HuH-7.5 (cell line): ENCODE data around the gene CREBBP.

ENCODE experiments used
- DNase-seq: peaks from one replicate; pipeline ENCODE4 v3.0.0; 2011; ENCODE audit warnings: low spot score

The CREBBP gene

DNA sequence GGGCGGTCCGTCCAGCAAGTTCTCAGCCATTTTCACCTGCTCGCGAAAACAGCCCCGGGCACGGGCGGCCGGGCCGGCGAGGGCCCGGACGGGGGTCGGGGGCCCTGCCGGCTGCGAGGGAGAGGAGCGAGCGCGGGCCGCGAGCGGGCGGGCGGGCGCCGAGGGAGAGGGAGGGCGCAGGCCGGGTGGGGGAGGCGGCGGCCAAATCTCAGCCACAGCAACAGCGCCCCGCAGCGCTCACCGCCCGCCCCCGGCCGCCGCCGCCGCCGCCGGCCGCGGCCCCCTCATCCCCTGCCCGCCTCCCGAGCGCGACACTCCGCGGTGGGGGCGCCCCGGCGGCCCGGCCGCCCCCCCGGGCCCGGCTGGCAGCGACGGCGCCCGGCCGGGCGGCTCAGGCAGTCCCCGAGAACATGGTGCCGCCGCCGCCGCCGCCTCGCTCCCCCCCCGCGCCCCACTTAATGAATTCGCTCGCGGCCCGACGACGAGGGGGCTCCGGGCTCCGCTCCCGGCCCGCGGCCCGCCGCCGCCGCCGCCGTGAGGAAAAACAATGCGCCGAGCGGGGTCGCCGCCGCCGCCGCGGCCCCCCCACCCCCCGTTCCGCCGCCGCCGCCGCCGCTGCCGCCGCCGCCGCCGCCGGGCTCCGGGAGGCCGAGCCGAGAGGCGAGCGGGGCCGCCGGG lies 487 bp downstream of the CREBBP start:
- DNase-seq = peak; percentile 47

DNA sequence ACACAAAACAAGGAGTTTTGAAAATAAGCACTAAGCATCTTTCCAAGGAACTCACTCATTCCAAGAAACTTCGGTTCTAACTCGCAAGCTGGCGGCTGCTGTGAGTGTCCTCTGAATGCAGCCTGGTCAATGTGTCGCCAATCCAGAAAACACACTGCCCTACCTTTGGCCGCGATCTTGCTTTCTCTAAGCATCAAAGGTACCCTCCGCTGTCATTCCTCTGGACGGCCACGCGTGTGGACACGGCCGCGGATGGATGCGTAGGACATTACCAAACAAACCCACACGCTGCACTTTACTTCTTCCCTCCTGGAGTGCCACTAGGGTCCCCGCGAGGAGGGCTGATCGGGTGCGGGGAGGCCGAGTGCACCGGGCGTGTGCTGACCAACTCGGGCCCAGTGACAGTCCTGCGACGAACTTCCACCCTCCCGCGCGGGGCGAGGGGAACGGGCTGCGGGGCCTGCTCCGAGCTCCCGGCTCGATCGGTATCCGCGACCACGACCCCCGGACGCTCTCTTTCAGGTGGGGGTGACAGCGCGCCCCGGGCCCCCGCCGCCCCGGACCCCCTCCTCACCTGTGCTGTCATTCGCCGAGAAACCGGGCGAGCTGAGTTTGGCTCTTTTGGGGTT lies 1.1 kb downstream of the CREBBP start:
- DNase-seq = no peak

- DNase-seq = no peak
Observed at GRCh38 chr16:3878610-3879009, 1.9 kb downstream of the CREBBP start.

GRCh38 chr16:3876695-3877094 lies 3.8 kb downstream of the CREBBP start:
- DNase-seq = no peak

DNA sequence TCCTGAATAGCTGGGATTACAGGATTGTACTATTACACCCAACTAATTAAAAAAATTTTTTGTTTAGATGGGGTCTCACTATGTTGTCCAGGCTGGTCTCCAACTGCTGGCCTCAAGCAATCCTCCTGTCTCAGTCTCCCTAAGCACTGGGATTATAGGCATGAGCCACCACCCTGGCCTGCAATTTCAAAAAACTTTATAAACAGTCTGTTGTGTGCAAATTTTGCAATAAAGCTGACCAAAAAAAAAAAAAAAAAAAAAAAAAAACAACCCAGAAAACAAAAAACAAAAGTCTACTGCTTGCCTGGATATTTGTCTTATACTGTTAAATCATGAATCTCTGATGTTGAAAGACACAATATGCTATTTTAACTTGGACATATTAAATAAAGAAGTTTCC lies 4.4 kb downstream of the CREBBP start:
- no peak for DNase-seq

- no peak for DNase-seq
Observed at GRCh38 chr16:3874794-3875692, 5.5 kb downstream of the CREBBP start.

GRCh38 chr16:3874242-3874641 lies 6.3 kb downstream of the CREBBP start:
- no peak for DNase-seq

DNA sequence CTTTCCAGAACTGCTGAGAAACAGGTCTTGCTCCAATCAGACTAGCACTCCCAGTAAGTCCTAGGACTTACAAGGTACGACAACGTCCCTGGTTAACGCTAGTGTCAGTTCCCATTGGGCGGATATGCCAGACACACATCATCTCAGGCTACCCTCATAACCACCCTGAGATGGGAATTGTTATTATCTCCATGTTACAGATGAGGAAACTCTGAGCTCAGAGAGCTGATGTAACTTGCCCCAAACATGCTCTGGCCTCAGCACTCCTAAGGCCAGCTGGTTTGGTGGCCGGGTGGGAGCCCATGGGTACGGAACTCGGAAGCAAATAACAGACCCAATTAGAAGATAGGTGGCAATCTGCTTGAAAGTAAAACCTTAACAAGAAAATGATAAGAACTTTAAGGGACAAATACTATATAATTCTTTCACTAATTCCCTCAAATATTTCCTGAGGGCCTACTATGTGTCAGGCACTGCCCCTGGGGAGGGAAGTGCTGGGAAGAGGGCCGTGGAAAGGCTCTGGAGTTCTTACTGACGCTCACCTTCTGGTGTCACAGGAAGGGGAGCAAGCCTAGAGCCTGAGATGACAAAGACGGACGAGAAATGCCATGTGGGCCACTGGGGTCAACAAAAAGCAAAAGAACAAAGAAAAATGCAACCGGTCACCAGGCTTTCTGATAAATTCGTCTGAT lies 6.9 kb downstream of the CREBBP start:
- DNase-seq = no peak

DNA sequence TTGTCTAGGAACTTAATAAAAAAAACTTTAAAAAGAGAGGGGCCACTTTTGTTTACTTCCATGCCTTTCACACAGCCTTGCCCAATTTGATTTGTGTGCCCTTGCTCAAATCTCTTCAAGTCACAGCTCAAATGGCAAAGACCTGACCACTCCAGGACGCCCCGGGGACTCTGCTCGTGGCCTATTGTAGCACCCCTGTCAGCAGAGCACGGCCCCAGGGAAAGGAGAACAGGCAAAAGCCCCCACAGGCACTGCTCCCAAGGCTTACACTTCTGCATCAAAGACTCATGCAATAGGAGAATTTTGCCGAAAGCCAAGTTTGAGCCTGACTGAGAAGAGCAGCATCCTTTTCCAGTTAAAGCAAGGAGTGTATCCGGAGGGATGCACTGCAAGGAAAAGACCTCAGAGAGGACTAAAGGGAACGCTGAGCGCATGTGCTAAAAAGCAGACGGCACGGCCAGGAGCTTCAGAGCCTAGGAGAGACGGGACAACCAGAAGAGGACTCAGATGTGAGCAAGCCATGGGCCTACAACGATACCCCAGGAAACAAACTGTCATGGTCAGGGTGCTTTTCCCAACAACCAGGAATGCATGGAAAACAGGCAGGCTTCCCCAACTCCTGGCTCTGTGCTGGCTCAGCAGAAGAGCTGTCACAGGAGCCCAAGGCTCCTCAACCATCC lies 8.2 kb downstream of the CREBBP start:
- no peak for DNase-seq

- DNase-seq = no peak
Observed at GRCh38 chr16:3868967-3869366, 11.5 kb downstream of the CREBBP start.

GRCh38 chr16:3868556-3868955 lies 12.0 kb downstream of the CREBBP start:
- DNase-seq = no peak

DNA sequence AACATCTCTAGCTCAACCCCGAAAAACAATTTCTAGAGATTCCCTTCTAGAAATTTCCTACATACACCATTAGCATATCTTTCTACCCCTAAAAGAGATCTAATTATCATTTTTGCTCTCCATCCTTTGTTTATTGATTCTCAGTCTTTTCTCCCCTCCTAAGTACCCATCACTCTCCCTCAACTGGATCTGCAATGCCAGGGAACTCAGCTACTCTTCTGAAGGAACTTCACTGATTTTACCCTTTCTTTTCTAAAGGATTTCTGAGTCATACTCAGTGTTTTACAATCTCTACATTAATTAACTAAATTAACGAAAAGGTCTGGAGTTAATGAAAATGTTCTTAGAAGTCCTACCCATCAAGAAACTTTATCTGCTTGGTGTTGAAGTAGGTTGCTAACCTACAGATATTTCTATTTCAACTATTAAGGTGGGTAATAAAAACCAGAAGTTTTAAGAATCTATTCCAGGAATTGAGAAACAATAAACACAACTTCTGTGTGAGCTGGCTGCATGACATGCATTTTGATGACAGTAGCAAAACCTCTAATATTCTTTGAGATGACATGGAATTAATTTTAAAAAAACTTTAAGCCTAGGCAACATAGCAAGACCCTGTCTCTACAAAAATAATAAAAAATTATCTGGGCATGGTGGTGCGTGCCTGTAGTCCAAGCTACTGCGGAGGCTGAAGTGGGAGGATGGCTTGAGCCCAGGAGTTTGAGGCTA lies 13.6 kb downstream of the CREBBP start:
- DNase-seq = no peak

DNA sequence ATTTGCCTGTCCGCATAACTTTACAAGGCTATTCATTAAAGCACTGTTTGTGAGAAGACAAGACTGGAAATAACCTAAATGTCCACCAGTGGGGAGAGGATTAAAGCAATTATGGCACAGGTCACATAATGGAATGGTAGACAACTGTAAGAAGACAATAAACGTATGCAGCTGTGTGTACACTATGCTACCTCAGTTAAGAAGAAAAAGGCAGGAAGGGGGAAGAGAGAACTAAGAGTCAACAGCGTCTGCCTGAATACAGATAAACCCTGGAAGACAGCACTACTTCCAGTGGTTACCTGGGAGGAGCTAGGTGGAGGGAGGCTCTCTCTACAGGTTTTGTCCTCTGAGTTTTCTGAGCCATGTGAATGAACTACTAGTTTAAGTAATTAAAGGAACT lies 15.3 kb downstream of the CREBBP start:
- no peak for DNase-seq

DNA sequence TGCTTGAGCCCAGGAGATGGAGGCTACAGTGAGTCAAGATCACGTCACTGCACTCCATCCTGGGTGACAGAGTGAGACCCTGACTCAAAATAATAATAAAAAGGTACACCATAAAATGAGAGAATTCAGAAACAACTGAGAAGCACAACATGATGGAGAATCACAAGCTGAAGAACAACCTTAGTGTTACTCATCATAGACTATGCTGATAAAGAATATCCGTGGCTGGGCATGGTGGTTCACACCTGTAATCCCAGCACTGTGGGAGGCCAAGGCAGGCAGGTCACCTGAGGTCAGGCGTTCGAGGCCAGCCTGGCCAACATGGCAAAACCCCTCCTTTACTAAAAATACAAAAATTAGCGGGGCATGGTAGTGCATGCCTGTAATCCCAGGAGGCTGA lies 16.0 kb downstream of the CREBBP start:
- no peak for DNase-seq

- DNase-seq = no peak
Observed at GRCh38 chr16:3863587-3863986, 16.9 kb downstream of the CREBBP start.

DNA sequence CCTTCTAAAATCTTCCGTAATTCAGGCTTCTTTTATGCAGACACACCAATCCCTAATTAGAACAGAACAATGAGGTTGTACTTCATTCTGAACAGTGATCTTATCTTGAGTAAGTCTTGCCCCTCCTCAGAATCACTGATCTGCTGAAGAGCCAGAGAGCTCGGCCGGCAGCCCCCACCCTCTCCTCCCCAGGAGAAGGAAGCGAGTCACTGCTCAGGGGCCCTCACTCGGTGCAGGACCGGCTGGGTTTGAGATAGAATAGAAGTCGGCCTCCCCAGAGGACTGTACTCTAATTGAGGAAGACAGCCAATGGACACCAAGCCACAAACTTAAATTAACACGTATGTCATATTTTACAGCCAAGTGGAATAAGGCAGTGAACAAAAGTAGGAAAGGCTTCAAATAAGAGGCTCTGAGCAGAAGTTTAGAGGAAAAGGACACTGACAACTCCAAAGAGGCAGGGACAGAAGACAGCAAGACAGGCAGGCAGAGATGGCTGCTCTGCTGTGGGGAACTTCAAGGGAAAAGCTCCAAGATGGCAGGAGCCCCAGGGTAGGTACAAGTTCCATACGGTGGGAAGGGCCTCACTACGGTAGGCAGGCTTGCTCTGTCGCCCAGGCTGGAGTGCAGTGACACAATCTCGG lies 18.6 kb downstream of the CREBBP start:
- DNase-seq = no peak

- DNase-seq = no peak
Observed at GRCh38 chr16:3859889-3860288, 20.6 kb downstream of the CREBBP start.

DNA sequence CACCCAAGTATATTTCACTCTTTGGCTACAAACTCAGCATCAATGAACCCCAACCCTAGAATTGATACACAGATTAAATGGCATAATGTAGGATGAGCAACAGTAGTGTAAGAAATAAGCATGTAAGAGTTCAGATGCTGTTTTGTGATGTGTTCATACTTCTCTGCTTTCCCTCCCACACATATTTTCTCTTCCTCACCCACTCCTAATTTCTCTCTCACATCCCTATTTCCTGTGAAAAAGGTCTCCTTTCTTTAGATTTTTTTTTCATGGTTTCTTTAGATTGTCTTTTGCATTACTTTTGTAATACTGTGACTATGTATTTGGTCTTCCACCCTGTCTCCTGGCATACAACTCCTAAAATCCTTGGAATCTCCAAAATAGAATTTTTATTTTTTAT lies 21.7 kb downstream of the CREBBP start:
- no peak for DNase-seq

- peak; percentile 40 for DNase-seq
Observed at GRCh38 chr16:3857189-3858043, 23.1 kb downstream of the CREBBP start.
